HG03064 (cell line): ENCODE results near the gene SLC6A18.
"Not testable (repeated sequence)": the region's sequence is repeated elsewhere in the genome, so short reads cannot be mapped to it uniquely, and the experiment has no call there.

Experiments
- ATAC-seq: cut with Tn5 transposase; IDR thresholded peaks from one replicate; pipeline ENCODE4 v1.9.1; 2021; ENCODE audit warnings: low read depth; ENCODE audit not compliant: unreplicated experiment

Gene SLC6A18

DNA sequence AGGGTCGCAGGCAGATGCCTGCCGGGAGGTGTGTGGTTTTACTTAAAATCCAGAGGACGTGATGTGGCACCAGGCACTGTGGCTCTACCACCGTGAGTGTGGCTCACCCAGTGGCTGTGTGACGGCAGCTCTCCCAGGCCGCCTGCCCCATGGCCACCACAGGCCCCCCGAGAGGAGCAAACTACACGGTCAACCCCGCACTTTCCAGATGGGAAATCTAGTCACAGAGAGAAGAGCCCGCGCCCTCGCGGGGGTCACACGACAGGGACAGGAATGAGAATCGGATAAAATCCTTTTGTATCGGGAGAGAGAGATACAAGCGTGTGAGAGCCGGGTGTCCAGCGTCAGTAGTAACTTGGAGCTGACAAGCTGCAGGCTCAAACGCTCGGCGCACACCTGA, 45.2 kb downstream of the SLC6A18 start:
- ATAC-seq, result no peak

DNA sequence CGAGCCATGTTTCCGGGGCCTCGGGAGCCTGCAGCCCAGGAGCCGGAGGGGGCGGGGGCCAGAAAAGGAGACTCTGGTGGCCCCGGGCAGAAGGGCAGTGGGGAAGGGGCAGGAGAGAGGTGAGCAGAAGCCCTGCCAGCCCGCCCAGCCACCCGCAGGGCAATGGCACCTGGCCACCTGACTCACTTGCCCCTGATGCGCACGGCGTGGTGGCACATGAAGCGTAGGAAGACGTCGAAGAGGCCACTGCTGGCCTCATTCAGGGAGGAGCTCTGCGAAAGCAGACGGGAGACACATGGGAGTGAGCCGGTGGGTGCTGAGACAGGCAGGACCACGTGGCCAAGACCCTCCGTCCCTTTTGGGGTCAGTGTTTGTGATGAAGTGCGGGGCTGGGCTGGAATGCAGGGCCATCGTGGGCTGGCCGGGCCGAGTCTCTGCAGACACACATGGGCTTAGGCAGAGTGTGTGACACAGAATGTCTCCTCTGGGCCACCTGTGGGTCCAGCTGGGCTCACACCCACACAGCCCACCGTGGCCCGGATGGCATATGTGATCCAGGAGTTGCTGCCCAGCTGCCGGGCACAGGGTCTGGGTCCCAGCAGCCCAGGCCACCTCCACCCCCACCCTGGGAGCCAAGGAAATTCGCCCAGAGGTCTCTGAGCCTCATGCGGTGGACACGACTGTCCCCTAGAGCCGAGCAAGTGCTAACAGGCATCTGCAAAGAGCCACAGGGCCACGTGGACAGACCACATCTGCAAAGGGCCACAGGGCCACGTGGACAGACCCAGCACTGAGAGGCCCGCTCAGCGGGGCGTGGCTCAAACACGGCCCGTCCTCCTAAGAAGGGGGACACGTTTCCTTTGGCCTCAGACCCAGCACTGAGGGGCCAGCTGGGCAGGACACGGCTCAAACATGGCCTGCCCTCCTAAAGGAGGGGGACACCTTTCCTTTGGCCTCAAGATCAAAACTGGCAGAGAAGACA, 46.0 kb downstream of the SLC6A18 start:
- no peak for ATAC-seq

DNA sequence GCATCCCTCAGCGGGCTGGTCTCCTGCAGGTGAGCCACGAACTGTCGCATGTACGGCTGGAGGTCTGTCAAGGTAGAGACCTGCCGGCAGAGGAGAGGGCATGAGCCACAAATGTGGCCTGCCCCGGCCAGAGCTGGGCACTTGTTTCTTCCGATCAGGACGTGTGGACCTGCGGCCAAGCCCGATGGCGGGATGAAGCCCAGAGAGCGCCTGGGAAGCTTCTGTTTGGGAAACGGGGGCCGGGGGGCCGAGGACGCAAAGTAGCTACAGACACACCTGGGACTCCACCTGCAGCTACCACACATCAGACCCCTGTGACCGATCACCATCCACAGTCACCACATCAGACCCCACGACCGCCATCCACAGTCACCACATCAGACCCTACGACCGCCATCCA, 47.0 kb downstream of the SLC6A18 start:
- ATAC-seq, result no peak

DNA sequence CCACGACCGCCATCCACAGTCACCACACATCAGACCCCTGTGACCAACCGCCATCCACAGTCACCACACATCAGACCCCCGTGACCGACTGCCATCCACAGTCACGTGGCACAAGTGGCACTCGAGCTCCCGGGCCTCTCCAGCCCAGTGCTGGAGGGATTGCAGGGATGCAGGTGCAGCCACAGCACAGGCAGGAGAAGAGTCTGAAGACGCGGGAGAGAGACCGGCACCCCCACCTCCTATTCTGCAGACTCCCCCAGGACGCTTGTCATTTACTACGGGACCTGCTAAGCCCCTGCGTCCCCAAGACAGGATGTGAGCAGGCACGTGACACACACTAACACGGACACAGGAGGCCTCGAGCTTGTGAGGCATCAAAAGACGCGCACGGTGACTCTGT, 48.6 kb downstream of the SLC6A18 start:
- no peak for ATAC-seq

DNA sequence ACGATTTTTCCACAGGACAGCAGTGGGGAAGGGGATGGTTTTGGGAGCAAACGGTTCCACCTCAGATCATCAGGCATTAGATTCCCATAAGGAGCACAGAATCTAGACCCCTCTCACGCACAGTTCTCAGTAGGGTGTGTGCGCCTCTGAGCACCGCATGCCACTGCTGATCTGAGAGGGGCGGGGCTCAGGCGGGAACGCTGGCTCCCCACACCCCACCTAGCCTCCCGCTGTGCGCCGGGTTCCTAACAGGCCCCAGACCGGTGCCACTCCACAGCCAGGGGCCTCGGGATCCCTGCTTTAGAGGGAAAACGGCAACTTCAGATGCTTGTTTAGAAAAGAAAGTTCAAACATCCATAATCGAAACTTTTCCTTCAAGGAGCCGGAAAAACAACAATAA, 49.3 kb downstream of the SLC6A18 start:
- no peak for ATAC-seq

DNA sequence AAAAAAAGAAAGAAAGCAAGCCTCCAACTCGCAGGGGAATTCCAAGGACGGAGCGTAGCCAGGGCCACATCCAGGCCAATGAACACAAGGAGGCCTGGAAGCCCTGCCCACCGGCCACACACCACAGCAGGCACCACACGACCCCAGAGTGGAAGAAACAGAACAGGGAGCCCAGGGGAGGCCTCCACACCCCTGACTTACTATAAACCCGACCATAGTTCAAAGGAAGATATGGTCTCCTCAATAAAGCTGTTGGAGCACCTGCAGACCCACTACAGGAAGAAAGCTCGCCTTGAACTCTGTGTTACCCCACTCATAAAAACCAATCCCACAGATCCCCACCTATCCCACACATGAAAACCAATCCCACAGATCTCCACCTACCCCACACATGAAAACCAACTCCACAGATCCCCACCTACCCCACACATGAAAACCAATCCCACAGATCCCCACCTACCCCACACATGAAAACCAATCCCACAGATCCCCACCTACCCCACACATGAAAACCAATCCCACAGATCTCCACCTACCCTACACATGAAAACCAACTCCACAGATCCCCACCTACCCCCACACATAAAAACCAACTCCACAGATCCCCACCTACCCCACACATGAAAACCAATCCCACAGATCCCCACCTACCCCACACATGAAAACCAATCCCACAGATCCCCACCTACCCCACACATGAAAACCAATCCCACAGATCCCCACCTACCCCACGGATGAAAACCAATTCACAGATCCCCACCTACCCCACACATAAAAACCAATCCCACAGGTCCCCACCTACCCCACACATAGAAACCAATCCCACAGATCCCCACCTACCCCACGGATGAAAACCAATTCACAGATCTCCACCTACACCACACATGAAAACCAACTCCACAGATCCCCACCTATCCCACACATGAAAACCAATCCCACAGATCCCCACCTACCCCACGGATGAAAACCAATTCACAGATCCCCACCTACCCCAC, 50.5 kb downstream of the SLC6A18 start:
- not testable (repeated sequence) for ATAC-seq

DNA sequence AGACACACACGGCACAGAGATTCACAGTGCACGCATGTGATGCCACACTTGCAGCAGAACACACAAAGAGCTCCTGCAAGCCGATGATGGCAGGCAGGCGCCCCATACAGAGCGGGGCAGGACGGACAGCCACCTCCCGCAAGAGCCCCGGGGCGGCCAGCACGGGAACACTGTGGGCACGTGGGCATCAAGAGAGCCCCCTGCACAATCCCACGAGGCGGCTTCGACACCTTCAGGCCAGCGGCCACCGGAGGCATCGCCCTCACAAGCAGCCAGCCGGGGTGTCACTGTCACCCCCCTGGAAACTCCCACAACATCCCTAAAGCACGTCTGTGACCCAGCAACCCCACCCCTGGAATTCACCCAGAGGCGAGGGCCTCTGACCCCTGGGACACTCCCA, 51.7 kb downstream of the SLC6A18 start:
- no peak for ATAC-seq

DNA sequence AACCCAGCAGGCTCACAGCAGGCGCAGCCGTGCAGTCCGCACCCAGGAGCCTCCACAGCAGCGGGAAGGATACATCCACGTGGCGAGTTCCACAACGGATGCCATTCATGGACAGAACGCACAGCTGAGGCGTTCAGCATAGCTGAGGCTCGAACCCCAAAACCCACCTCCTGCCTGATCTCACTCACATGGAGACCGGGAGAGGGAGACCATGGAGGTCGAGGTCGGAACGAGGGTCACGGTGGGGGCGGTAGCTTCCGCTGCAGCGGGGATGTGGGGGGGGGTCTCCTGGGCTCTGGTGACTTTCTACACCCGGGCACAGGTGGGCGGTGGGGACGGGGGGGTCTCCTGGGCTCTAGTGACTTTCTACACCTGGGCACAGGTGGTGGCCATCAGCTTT, 52.1 kb downstream of the SLC6A18 start:
- ATAC-seq, result no peak

DNA sequence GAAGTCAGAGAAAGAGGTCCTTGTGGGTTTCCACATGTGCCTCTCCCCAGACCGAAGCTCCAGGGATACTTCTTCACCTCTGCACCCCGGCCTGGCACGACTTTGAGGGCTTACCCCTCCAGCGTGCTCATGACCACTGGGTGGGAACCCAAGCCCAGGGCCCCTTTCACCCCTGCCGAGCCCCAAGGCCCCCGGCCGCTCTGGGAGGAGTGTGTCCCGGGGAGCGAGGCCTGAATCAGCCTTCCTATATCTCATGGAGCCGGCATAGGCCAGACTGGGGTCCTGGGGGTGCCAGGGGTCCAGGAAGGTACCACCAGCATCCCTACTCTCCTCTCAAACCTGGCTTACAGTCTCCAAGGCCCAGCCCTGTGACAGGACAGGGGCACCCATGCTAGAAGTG, 52.6 kb downstream of the SLC6A18 start:
- ATAC-seq, result no peak

DNA sequence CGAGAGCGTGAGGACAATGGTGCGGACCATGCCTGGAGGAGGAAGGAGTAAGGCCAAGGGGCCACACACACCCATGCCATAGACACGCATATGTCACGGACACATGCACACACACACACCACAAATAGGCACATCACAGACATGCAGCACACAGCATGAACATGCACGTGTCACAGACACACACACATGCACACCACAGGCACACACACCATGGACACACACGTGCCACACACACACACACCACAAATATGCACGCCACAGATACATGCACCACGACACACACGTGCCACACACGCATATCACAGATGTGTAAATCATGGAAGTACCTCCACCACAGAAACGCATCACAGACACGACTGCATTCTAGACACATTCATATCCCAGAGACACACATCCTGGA, 53.0 kb downstream of the SLC6A18 start:
- no peak for ATAC-seq

DNA sequence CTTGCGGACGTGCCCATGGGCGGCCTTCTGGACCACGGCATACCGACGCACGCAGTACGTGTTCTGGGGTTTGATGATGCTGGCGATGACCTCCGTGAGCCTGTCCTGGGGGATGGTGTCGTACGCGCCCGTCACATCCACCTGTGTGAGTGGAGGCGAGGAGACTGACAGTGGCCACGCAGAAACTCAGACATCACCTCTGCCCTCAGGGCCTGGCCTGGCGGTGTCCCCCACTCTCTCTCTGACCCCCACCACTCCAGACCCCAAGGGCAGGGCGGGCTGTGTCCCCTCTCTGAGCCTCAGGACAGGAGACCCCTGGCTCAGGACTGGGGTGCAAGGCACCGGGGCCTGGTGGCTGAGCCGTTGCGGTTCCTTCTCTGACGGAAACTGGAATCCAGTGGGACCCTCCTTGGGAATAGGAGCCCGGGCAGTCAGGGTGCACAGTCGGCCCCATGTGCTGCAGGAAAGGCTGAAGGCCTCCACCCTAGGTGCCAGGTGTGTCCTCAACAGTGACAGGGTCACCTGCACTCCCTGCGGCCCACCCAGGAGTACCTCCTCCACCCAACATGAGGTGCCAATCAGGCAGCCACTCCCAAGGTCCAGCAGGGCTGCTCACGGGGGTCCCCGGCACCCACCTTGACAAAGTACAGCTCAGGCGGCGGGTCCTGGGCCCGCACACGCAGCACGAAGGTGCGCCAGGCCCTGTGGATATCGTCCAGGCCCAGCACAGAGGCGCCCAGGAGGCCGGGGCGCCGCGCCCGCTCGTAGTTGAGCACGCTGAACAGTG, 53.7 kb downstream of the SLC6A18 start:
- no peak for ATAC-seq

DNA sequence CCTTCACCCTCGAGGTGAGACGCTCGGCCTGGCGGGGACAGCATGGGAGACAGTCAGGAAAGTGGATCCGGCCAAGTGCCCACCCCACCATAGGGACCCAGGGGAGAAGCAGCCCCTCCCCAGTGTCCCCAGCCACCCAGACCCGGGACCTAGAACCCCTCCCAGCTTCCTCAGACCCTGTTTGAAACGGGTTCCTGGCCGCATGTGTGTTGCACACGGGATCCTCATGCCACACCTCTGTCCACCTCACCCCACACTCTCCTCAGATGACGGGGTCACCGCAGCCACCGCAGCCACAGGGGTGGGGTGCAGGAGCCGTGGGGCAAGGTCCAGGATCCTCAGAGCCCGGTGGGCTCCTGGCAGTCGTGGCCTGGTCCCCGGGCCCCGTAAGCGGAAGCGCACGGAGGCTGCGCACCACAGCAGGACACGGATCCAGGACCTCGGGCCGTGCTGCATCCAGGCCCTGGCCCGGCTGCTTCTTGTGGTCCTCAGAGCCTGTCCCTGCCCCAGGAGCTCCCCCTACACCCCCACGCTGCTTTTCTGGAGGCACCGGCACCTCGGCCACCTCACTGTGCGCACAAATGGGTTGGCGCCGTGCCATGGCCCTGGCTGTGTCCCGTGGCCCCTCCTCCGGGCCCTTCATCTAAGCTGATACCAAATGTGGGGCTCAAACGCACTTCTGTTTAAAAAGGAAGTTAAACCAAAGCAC, 54.4 kb downstream of the SLC6A18 start:
- no peak for ATAC-seq

DNA sequence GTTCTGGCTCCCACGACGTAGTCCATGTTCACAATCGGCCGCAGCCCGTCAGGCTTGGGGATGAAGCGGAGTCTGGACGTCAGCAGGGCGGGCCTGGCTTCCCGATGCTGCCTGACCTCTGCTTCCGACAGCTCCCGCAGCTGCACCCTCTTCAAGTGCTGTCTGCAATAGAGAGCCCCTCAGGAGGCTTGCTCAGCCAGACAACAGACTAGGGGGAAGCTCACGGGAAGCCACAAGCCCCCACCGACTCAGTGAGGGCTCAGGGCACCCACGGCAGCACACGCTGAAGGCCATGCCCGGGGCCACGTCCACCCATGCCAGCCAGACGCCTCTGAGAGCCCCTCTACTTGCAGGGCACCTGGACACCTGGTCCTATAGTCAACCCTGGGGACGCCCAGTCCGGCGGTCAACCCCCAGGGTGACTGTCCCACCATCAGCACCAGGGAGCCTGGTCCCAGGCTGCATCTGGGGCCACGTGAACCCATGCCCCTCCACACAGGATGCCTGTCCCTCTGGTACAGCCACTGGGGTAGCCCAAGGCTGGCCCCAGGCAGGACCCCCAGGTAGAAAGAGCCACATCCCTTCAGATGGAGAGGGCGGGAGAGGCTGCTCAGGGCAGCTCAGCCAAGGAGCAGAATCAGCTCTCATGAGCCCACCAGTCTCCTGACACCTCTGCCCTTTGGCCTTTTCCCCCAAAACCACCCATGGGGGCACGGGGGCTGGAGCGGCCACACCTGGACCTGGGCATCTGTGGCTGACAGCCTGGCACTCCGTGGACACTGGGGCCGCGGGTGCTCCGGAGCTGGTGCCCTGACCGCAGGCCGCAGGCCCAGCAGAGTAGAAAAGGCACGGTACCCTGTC, 55.2 kb downstream of the SLC6A18 start:
- ATAC-seq, result no peak

DNA sequence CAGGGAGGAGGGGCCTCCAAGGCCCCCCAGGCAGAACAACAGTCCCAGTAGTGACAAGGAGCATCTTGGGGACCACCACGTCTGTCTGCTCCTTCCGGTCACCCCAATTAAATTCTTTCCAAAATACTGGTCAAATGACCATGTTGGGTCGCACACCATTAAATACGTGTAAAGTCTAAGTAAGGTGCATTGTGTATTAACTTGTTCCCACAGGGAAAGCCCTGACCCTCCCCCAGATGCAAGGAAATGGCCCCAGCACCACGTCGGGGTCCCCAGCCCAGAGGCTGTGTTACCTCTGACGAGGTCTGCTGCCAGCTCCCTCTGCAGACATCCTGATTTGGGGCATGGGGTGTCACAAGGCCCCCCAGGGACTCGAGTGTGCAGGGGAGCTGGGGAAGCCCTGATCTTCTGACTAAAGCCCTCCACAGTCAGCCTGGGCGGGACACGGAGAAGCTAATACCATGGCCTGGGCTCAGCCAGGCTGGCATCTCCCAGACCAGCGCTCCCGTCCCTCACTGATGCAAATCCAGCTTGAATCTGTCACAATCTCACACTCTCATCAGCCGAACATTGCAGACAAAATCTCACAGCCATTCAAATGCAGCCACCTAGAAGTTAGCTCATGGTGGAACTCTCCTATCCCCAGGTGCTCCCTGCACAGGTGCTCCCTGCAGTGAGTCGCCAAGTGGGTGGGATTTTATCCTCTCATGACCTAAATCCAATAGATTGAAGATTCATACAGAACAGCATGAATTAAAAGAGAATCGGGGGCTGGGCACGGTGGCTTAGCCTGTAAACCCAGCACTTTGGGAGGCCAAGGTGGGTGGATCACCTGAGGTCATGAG, 56.1 kb downstream of the SLC6A18 start:
- ATAC-seq, result no peak

DNA sequence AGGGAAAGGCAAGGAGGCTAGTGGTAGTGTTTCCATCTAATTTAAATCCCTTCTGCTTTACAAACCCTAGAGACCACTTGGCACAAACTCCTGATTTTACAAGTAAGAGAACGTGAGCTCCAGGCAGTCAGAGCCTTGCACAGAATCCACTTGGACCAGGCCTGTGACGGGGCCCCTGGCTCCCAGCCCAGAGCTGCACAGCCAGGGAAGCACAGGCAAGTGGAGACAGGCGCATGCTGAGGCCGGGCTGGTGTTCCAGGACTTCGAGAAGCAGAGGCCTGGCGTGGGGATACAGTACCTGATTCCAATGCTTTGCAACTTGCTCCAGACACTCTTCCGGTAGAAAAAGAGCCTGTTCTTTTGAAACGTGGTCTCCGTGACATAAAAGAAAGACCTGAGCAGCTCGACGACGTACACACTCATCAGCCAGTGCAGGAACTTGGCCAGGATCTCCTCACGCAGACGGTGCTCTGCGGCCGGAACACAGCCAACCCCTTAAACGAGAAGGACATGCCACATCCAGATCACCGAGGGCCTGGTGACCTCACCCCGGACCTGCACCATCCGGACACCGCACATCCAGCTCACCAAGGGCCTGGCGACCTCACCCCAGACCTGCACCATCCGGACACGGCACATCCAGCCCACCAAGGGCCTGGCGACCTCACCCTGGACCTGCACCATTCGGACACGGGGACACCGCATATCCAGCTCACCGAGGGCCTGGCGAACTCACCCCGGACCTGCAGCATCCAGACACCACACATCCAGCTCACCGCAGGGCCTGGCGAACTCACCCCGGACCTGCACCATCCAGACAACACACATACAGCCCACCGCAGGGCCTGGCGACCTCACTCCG, 57.2 kb downstream of the SLC6A18 start:
- no peak for ATAC-seq

DNA sequence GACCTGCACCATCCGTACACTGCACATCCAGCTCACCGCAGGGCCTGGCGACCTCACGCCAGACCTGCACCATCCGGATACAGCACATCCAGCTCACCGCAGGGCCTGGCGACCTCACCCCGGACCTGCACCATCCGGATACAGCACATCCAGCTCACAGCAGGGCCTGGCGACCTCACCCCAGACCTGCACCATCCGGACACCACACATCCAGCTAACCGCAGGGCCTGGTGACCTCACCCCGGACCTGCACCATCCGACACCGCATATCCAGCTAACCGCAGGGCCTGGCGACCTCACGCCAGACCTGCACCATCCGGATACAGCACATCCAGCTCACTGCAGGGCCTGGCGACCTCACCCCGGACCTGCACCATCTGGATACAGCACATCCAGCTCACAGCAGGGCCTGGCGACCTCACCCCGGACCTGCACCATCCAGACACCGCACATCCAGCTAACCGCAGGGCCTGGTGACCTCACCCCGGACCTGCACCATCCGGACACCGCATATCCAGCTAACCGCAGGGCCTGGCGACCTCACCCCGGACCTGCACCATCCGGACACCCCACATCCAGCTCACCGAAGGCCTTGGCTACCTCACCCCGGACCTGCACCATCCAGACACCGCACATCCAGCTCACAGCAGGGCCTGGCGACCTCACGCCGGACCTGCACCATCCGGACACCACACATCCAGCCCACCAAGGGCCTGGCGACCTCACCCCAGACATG, 58.0 kb downstream of the SLC6A18 start:
- not testable (repeated sequence) for ATAC-seq

DNA sequence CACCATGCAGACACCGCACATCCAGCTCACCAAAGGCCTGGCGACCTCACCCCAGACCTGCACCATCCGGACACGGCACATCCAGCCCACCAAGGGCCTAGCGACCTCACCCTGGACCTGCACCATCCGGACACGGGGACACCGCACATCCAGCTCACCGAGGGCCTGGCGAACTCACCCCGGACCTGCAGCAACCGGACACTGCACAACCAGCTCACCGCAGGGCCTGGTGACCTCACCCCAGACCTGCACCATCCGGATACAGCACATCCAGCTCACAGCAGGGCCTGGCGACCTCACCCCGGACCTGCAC, 58.5 kb downstream of the SLC6A18 start:
- ATAC-seq, result not testable (repeated sequence)
